Glomerular visceral epithelial cell (primary cell): ENCODE results near the gene GTF3C1.

ENCODE experiments used
- DNase-seq: peaks from one replicate; pipeline ENCODE4 v3.0.0-alpha.2; 2016; ENCODE audit errors: extremely low spot score

Gene GTF3C1

GRCh38 chr16:27486760-27487159 is 63.0 kb downstream of the GTF3C1 start:
- DNase-seq: no peak

GRCh38 chr16:27486344-27486743 is 63.4 kb downstream of the GTF3C1 start:
- DNase-seq: no peak

- no peak for DNase-seq
These were observed 63.9 kb downstream of the GTF3C1 start for GRCh38 chr16:27485811-27486210.

GRCh38 chr16:27485126-27485525 is 64.6 kb downstream of the GTF3C1 start:
- DNase-seq: no peak

GRCh38 chr16:27483624-27484023 is 66.1 kb downstream of the GTF3C1 start:
- DNase-seq: no peak

- DNase-seq: no peak
These were observed 66.7 kb downstream of the GTF3C1 start for GRCh38 chr16:27483088-27483437.

GRCh38 chr16:27482397-27483087 is 67.2 kb downstream of the GTF3C1 start:
- no peak for DNase-seq

- no peak for DNase-seq
These were observed 68.3 kb downstream of the GTF3C1 start for GRCh38 chr16:27481282-27481934.

- DNase-seq: no peak
These were observed 69.0 kb downstream of the GTF3C1 start for GRCh38 chr16:27480761-27481160.

- no peak for DNase-seq
These were observed 73.5 kb downstream of the GTF3C1 start for GRCh38 chr16:27476240-27476639.

- DNase-seq: peak; percentile 86
These were observed 74.2 kb downstream of the GTF3C1 start for GRCh38 chr16:27475561-27475960.

- no peak for DNase-seq
These were observed 74.8 kb downstream of the GTF3C1 start for GRCh38 chr16:27474921-27475320.

GRCh38 chr16:27474041-27474440 is 75.7 kb downstream of the GTF3C1 start:
- no peak for DNase-seq

- DNase-seq: no peak
These were observed 76.4 kb downstream of the GTF3C1 start for GRCh38 chr16:27473101-27473900.

GRCh38 chr16:27472091-27473020 is 77.4 kb downstream of the GTF3C1 start:
- no peak for DNase-seq

- no peak for DNase-seq
These were observed 78.1 kb downstream of the GTF3C1 start for GRCh38 chr16:27471661-27472060.

- DNase-seq: no peak
These were observed 78.9 kb downstream of the GTF3C1 start for GRCh38 chr16:27470567-27471431.

- no peak for DNase-seq
These were observed 80.7 kb downstream of the GTF3C1 start for GRCh38 chr16:27468941-27469531.

GRCh38 chr16:27465483-27465879 is 84.2 kb downstream of the GTF3C1 start:
- no peak for DNase-seq
